Measurements from ENCODE around the gene SNPH.

GRCh38 chr20:1299522-1299921 lies 33.4 kb downstream of the SNPH start:
- no peak; the same call in 1 of the 2 replicates for TF ChIP-seq CTCF (conservative IDR thresholded peaks at IDR 0.05; ENCODE audit: low read depth, low read length)
- no peak for TF ChIP-seq EZH2 (IDR thresholded peaks at IDR 0.05; ENCODE audit: borderline replicate concordance, low read depth, low read length, poor library complexity, severe bottlenecking)

All from A673 (cell line).